GM18870 (cell line): ENCODE measurements around the gene SUSD2.
"Not testable (repeated sequence)": the region's sequence is repeated elsewhere in the genome, so short reads cannot be mapped to it uniquely, and the experiment has no call there.

Experiments used
- ATAC-seq: cut with Tn5 transposase; IDR thresholded peaks from one replicate; pipeline ENCODE4 v1.9.1; 2021; ENCODE audit warnings: moderate library complexity; ENCODE audit not compliant: unreplicated experiment

The SUSD2 gene

DNA sequence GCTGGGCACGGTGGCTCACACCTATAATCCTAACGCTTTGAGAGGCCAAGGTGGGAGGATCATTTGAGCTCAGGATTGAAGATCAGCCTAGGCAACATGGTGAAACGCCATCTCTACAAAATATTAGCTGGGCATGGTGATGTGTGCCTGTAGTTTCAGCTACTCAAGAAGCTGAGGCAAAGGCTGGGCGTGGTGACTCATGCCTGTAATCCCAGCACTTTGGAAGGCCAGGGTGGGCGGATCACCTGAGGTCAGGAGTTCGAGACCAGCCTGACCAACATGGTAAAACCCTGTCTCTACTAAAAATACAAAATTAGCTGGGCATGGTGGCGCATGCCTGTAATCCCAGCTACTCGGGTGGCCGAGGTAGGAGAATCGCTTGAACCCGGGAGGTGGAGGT is 29.1 kb downstream of the SUSD2 start:
- not testable (repeated sequence) for ATAC-seq

DNA sequence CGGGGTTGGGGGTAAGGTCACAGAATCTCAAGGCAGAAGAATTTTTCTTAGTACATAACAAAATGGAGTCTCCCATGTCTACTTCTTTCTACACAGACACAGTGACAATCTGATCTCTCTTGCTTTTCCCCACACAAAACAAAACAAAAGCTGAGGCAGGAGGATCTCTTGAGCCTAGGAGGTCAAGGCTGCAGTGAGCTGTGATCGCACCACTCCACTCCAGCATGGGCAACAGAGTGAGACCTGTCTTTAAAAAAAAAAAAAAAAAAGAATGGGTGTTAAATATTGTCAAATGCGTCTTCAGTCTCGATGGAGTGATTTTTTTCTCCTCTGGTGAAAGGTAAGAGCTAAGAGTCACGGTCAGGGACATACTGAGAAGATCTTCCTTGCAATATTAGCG is 30.4 kb downstream of the SUSD2 start:
- ATAC-seq: not testable (repeated sequence)

DNA sequence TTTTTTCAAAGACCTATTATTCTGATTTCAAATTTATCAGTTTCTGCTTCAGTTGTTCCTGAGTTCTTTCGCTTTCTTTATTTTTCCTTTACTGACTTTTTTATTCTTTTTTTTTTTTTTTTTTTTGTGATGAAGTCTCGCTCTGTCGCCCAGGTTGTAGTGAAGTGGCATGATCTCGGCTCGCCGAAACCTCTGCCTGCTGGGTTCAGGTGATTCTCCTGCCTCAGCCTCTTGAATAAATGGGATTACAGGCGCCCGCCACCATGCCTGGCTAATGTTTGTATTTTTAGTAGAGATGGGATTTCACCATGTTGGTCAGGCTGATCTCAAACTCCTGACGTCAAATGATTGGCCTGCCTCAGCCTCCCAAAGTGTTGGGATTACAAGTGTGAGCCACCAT is 31.8 kb downstream of the SUSD2 start:
- ATAC-seq: not testable (repeated sequence)

DNA sequence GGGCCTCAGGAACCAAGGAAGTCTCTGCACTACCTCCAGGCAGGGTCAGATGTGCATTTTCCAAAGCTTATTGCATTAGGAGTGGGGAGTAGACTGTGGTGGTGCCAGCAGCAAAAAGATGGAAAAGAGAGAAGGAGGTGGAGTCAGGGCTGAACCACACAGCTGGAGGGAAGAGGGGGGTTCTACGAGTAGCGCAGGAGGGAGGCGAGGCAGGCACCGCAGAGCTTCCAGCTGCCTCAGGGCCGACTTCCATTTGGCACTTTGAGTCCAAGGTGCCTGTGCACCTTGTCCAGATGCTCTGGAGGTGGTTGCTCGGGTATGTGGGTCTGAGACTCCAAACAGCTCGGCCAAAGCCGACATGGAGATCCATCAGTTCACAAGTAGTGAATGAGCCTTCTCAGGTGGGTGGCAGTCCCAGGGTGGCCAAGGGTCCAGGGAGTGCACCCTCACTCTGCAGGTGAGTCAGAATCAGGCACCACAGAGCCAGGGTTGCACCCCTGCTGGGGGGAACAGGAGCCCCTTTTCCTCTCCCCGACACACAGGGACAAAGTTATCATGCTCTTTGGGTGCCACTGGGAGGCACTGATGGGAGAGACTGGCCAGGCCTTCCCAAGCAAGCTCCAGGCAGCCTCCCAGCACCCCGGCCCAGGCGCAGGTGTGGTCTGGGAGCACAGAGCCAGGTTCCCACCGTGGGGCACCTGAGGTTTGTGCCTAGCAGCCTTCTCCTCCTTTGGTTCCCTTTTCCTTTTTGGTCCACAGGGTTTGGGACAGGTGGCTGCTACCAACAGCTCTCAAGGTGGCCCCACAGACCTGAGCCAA is 33.4 kb downstream of the SUSD2 start:
- no peak for ATAC-seq

DNA sequence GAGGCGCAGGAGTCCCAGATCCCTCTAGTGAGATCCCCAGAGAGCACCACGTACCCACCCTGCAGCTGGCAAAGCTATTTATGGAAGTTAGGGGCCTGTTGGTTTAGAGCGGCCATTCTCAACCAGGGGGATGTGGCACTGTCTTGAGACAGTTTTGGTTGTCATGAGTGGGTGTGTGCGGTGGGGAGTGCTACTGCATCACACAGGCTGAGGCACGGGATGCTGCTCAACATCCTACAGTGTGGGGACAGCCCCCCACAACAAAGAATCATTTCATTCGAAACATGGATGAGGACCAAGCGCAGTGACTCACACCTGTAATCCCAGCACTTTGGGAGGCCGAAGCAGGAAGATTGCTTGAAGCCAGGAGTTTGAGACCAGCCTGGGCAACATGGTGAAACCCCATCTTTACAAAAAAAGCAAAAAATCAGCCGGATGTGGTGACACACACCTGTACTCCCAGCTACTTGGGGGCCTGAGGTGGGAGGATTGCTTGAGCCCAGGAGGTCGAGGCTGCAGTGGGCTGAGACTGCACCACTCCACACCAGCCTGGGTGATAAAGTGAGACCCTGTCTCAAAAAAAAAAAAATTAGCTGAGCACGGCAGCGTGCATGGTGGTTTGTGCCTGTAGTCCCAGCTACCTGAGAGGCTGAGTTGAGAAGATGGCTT is 35.4 kb downstream of the SUSD2 start:
- ATAC-seq: no peak

DNA sequence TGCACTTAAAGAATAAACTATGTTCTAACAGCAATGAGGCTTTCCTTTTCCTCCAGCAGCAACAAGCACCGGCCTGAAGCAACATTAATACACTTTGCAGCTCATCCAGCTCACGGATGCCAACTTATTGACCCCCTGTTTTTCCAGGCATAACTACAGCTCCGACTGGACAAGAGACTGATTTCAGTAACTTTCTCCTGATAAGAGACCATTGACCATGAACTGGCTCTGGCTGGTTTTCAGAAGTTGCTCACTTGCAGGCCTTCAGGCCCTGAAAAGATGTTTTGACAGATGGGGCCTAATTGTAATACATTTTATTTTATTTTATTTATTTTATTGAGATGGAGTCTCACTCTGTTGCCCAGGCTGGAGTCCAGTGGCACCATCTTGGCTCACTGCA is 36.1 kb downstream of the SUSD2 start:
- ATAC-seq: no peak

DNA sequence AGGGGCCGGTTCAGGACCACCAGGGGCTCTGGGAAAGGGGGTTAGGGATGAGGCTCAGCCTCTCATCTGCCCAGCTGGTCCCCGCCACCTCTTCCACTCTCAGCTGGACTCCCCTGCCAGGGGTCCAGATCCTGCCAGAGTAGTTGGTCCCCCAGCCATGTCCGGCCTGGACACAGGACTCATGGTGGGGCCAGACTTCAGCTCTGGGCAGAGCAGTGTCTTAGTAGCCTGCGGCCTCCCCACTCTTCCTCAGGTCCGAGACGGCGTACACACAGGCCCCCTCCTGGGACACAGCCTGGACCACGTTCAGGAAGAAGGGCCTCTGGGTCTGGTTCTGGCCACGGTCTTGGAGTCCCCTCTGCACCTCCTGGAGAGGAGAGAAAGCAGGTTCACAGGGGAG is 38.5 kb downstream of the SUSD2 start:
- no peak for ATAC-seq

DNA sequence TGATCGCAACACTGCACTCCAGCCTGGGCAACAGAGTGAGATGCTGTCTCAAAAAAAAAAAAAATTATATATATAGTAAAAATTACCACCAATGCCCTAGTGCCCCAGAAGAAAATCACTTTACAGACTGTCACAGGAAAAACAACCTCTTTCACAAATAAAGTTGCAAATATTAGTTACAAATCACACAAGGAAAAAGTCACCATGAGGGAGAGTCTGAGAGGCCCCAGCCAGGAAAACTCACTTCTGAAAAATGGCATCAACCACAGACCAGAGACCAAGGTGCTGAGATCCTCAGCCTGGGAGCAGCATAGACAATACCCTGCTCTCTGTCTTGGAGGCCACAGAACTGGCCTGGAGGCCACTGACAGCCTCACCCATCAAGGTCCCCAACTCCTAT is 43.2 kb downstream of the SUSD2 start:
- no peak for ATAC-seq

DNA sequence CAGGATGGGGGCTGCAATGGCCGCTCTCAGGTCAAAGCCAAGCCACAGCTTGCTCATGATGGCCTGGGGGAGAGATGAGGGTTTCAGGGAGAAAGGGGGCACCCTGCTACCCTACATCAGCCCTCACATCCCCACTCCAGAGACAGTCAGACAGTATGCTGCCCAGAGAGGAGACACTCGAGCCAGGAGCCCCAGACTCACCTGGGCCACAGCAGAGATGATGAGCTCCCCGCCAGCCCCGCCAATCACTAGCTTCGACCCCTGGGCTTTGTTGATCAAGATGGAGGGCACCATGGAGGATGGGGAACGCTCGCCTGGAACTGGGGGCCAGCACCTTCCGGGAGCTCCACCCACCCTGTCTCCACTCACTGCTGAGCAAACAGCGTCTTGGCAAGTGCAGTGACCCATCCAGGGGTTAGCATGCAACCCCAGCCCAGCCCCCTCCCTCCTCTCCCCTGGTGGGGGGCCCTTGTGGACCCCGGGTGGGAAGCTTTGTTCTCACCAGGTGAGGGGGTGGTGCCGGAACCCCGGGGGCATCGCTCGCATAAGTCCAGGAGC is 43.8 kb downstream of the SUSD2 start:
- no peak for ATAC-seq

DNA sequence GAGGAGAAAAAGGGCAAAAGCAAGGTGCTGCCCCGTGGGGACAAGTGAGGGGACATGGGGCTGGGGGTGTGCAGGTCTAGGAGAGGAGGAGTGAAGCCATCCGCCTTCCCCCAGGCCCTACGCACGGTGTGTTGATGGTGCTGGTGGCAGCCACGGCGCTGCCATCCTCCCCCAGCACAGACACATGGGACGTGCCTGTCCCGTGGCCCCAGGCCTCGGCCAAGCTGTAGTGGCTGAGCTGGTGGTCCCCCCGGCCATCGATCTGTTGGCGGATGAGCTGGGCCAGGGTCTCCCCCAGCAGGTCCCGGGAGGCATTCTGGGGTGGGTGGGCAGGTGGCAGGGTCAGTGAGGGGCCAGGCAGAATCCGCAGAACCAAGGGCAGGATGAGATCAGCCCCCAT is 44.7 kb downstream of the SUSD2 start:
- ATAC-seq: no peak

DNA sequence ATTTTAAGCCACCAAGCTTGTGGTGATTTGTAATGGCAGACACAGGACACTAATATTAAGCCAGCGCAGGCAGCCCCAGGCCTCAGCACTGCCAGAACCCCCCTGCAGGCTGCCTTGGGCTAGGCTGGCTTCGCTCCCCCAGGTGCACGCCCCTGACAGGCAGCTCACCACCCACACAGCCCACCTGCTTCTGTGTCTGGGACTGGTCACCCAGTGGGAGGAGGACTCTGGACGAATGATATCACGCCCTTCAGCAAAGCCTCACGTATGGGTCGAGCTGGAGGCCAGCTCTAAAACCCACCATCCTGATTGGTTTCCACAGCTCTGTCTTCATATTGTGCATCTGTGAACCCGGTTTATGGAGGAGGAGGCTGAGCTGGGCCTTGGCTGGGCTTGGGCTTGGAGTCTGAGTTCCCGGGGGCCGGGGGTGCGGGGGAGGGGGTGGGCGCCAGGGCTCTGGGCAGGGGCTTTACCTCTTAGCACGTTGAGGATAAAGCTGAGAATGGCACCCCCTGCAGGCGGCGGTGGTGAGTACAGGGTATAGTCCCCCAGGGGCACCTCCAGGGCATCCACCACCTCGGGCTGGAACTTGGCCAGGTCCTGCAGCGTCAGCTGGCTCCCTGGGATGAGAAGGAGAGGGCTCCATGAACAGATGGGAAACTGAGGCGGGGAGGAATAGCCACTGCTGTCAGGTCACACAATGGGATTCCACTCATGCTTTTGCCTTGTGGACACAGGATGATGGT is 49.8 kb downstream of the SUSD2 start:
- ATAC-seq: no peak

DNA sequence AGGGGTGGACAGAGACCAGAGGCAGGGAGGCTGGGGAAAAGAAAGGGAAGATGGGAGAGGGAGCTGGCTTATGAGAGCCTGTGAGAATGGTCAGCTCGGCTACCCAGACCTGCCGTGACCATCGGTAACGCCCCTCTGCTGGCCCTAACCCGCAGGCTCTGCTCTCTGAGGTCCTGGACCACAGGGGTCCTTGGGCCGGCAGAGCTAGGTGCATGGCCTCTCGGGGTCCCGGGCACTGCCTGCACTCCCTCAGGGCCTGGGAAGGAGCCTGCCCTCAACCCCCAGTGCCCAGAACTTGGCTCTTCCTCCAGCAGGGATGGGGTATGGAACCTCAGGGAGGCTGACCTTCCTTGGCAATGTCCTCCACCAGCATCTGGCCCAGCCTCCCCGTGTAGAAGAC is 50.4 kb downstream of the SUSD2 start:
- ATAC-seq: no peak

DNA sequence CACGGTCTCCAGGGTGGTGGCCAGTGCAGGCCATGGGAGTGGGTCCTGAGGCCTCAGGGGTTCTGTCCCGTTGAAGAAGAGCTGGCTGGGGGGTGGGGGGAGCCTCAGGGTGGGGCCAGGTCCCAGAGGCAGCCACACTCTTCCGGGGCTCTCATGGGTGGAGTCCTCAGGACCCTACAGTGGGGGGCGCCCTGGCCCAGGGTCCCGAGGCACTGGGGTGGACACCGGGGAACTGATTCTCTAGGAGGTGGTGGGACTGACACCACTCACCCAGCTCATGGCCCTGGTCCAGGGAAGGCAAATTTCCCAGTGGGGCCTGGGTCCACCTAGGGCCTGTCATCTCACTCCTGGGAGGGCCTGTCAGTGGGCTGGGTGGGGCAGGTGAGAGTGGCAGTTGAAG is 50.8 kb downstream of the SUSD2 start:
- no peak for ATAC-seq

DNA sequence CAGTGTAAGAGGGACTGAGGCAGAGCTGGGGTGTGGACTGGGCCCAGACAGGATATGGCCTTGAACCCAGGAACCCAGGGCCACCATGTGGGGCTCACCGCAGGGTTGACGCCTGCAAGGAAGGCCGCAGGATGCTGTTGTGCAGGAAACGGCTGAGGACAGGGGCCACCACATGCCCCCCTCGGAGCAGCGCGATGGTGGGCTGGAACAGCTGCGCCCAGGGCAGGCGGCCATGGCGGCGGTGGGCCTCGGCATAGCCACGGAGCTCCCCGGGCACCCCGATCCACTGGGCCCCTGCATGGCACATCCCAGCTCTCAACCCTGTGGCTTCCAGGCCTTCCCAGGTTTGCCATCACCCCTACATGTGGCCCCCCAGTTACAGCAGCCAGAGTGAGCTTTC is 51.4 kb downstream of the SUSD2 start:
- ATAC-seq: no peak

DNA sequence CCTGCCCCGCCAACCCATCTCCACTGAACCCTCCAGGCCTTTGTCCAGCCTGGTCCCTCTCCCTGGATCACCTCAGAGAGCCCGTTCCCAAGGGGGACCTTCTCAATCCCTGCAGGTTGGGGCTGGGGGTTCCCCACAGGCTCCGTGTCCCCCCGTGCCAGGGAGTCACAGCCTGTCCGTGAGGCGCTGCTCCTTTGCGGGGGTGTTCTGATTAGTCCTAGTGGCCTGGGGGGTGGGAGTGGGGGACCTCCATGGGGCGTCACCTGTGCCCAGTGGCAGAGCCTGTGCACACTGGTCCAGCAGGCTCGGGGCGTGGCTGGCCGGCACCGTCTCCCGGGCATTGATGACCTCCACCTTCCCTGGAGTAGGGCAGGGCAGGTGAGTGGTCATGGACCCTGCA is 51.9 kb downstream of the SUSD2 start:
- no peak for ATAC-seq

DNA sequence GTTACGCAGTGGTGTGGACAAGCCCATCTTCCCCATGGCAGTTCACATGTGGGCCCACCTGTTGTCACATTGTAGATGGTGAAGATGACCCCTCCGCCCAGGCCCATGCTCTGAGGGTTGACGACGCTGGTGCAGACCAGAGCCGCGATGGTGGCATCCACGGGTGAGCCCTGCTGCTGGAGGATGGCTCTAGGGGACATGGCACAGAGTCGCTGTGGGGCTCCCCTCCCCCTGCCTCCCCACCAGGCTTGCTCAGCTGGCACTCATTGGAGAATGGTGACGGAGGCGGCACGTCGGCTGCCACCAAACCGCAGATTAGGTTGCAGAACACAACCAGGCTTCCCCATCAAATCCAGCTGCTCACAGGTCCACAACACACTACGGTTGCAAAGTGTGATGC is 52.5 kb downstream of the SUSD2 start:
- no peak for ATAC-seq

DNA sequence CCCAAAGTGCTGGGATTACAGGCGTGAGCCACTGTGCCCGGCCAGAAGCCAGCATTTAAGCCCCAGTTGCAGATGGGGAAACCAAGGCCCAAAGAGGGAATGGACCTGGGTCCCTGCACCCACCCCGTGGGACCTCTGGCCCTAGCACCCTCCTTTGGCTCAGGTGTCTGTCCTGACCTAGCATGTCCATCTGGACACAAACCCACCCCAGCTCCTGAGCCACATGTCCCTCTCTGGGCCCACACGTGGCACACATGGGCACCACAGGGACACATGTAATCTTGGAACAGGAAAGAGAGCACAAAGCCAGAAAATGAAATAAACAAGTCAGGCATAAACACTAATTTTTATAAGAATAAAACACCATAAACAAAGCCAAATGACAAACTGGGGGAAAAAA is 54.0 kb downstream of the SUSD2 start:
- ATAC-seq: no peak

DNA sequence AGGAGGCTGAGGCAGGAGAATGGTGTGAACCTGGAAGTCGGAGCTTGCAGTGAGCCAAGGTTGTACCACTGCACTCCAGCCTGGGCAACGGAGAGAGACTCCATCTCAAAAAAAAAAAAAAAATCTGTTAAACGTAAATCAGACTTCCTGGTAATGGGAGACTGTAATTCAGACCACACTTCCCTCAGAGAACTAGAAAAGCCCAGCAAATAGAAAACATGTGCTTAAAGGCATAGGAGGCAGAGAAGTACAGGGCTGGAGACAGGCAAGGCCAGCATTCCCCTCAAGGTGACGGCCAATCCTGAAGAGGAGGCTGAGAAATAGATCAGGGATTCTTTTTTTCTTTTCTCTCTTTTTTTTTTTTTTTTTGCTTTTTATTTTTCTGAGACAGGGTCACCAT is 55.4 kb downstream of the SUSD2 start:
- no peak for ATAC-seq

DNA sequence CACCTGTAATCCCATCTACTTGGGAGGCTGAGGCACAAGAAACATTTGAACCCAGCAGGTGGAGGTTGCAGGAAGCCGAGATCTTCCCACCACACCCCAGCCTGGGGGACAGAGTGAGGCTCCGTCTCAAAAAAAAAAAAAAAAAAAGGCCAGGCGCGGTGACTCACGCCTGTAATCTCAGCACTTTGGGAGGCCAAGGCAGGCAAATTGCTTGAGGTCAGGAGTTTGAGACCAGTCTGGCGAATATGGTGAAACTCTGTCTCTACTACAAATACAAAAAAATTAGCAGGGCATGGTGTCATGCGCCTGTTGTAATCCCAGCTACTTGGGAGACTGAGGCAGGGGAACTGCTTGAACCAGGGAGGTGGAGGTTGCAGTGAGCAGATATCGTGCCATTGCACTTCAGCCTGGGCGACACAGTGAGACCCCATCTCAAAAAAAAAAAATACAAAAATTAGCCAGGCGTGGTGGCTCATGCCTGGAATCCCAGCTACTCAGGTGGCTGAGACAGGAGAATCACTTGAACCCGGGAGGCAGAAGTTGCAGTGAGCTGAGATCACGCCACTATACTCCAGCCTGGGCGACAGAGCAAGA is 56.9 kb downstream of the SUSD2 start:
- not testable (repeated sequence) for ATAC-seq
